HepG2 (cell line): Measurements from ENCODE around the gene PDZD7. TPM values are rescaled to one million over a fixed set of nuclear protein-coding genes. Genes with fewer than 3 reads are reported as not detected.
A peak's percentile ranks its signal among the peaks of the same experiment; 100 is the strongest.

Experiments used
- ADNP ChIP-seq: sonication (generic); formaldehyde crosslinking; IDR thresholded peaks from 2 replicates; pipeline ENCODE4 v1.4.0; 2020; ENCODE audit warnings: missing genetic modification reagents
- FOXM1 ChIP-seq: sonication (generic); formaldehyde crosslinking; IDR thresholded peaks from 2 replicates; pipeline ENCODE4 v1.5.0; 2020; ENCODE audit warnings: missing genetic modification reagents
- KLF16 ChIP-seq, 2 experiments: sonication (generic) in 1 of 2; formaldehyde crosslinking in 1 of 2; IDR thresholded peaks; 2 replicates each; pipeline versions ENCODE4 v1.6.1 to v1.8.0; 2016 to 2023; ENCODE audit warnings: missing genetic modification reagents in 2 of 2, missing compliant biosample characterization in 1 of 2
- MED1 ChIP-seq: sonication (generic); formaldehyde crosslinking; IDR thresholded peaks from 2 replicates; pipeline ENCODE4 v1.4.0; 2020; ENCODE audit warnings: missing genetic modification reagents
- PRPF4 ChIP-seq: fragments of 200-400 bp; formaldehyde crosslinking; IDR thresholded peaks from 2 replicates; pipeline ENCODE4 v1.6.1; 2016; ENCODE audit warnings: low read length, low read depth; ENCODE audit not compliant: poor library complexity, severe bottlenecking
- RBM39 ChIP-seq: fragments of 200-400 bp; formaldehyde crosslinking; IDR thresholded peaks from one replicate; pipeline ENCODE4 v1.6.1; 2018; ENCODE audit warnings: antibody characterized with exemption, mild to moderate bottlenecking, low read depth, low read length; ENCODE audit not compliant: poor library complexity, severe bottlenecking
- SIX4 ChIP-seq: sonication (generic); formaldehyde crosslinking; IDR thresholded peaks from 2 replicates; pipeline ENCODE4 v1.4.0; 2020; ENCODE audit warnings: missing genetic modification reagents
- SYNCRIP ChIP-seq: fragments of 200-400 bp; formaldehyde crosslinking; IDR thresholded peaks from 2 replicates; pipeline ENCODE4 v1.6.1; 2018; ENCODE audit warnings: mild to moderate bottlenecking, low read depth, low read length; ENCODE audit not compliant: insufficient read depth
- TP53 ChIP-seq: sonication (generic); formaldehyde crosslinking; conservative IDR thresholded peaks from 2 replicates; pipeline ENCODE4 v1.4.0; 2020; ENCODE audit warnings: missing genetic modification reagents
- ZKSCAN1 ChIP-seq: fragments of 150-350 bp; IDR thresholded peaks from 2 replicates; pipeline ENCODE4 v1.6.1; 2014; ENCODE audit warnings: low read length
- ZNF451 ChIP-seq: sonication (generic); formaldehyde crosslinking; IDR thresholded peaks from 2 replicates; pipeline ENCODE4 v1.5.0; 2020; ENCODE audit warnings: mild to moderate bottlenecking, missing genetic modification reagents
- ZNF629 ChIP-seq: sonication (generic); formaldehyde crosslinking; conservative IDR thresholded peaks from 2 replicates; pipeline ENCODE4 v1.5.0; 2020; ENCODE audit warnings: missing genetic modification reagents
- ZNF772 ChIP-seq: sonication (generic); formaldehyde crosslinking; IDR thresholded peaks from 2 replicates; pipeline ENCODE4 v1.5.0; 2020; ENCODE audit warnings: mild to moderate bottlenecking, missing genetic modification reagents
- polyA plus RNA-seq, 8 experiments: library from polyadenylated mRNA; depleted of rRNA in 3 of 8; stranded (reverse) in 7 of 8; unstranded in 1 of 8; fragments of >200 nt; fragmentation: Illumina TruSeq in 4 of 8; extraction: Trizol in 4 of 8; gene quantifications; 2 replicates each; pipeline versions ENCODE4 v1.2.1 to v1.2.3, GENCODE V29; 2011 to 2016; ENCODE audit warnings: low read depth in 4 of 8, missing spikeins in 1 of 8, mixed read lengths in 1 of 8; ENCODE audit not compliant: insufficient read depth in 1 of 8
- total RNA-seq, 5 experiments: library from RNA; depleted of rRNA; stranded (reverse); fragments of >200 nt; fragmentation: Illumina TruSeq; extraction: Trizol; gene quantifications; 2 replicates each; pipeline ENCODE4 v1.2.3, GENCODE V29; 2016; ENCODE audit warnings: low read depth in 1 of 5
- TF ChIP-seq, protein P1 (sequence below): sonication (generic); formaldehyde crosslinking; IDR thresholded peaks from 2 replicates; pipeline ENCODE4 v1.4.0; 2020; ENCODE audit warnings: missing genetic modification reagents, borderline replicate concordance
- TF ChIP-seq, protein P2 (sequence below): sonication (generic); formaldehyde crosslinking; IDR thresholded peaks from 2 replicates; pipeline ENCODE4 v1.4.0; 2020; ENCODE audit warnings: missing genetic modification reagents
- TF ChIP-seq, protein P3 (sequence below): sonication (generic); formaldehyde crosslinking; IDR thresholded peaks from 2 replicates; pipeline ENCODE4 v1.8.0; 2022; ENCODE audit warnings: missing genetic modification reagents, mild to moderate bottlenecking, moderate library complexity, borderline replicate concordance
- TF ChIP-seq, protein P4 (sequence below), 2 experiments: sonication (generic) in 1 of 2; formaldehyde crosslinking in 1 of 2; IDR thresholded peaks; 2 replicates each; pipeline versions ENCODE4 v1.5.1 to v1.6.1; 2011 to 2020; ENCODE audit warnings: borderline replicate concordance in 1 of 2, low read depth in 1 of 2, low read length in 1 of 2, mild to moderate bottlenecking in 1 of 2, missing genetic modification reagents in 1 of 2, moderate library complexity in 1 of 2
- TF ChIP-seq, protein P5 (sequence below): sonication (generic); formaldehyde crosslinking; IDR thresholded peaks from 2 replicates; pipeline ENCODE4 v1.4.0; 2020; ENCODE audit warnings: mild to moderate bottlenecking, missing genetic modification reagents, borderline replicate concordance

PDZD7 gene
- total and polyA plus RNA-seq, 2 of the 13 experiments (the other 11 are each of a cell fraction or from before 2014, with no cell fraction given), result 0.58 to 0.73 TPM

DNA sequence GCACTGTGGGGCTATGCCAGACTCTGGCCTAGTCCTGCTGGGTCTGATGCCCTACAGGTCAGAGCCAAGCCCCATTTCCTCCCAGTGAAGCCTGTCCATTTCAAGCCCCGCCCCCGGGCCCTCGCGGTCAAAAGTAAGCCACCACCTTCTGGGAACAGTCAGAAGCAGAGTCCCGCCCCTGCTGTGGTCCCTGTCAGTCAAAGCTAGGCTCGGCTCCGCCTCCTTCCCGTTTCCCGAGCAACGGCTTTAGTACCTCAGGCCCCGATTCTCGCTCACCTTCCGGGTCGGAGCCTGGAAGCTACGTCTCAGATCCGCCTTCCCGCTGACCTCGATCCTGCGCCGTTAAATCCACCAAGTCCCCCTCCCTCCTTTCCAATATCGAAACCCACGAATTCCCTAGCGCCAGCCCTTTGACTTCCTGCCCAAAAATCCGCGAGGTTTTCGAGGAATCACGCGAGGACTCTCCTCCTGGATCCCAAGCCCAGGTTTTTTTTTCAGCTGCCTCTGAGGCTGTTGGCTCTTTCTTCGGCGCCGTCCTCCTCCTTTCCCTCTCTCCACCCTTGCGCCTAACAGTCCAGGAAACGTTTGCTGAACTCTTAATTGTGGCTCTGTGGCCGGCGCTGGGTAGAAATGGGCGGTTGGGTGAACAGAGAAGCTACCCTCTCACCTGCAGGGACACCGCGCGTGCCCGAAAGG lies 11.9 kb upstream of the PDZD7 start (continued):
- no peak for TF ChIP-seq SYNCRIP
- TF ChIP-seq SIX4, result no peak
- TF ChIP-seq, protein P1, sequence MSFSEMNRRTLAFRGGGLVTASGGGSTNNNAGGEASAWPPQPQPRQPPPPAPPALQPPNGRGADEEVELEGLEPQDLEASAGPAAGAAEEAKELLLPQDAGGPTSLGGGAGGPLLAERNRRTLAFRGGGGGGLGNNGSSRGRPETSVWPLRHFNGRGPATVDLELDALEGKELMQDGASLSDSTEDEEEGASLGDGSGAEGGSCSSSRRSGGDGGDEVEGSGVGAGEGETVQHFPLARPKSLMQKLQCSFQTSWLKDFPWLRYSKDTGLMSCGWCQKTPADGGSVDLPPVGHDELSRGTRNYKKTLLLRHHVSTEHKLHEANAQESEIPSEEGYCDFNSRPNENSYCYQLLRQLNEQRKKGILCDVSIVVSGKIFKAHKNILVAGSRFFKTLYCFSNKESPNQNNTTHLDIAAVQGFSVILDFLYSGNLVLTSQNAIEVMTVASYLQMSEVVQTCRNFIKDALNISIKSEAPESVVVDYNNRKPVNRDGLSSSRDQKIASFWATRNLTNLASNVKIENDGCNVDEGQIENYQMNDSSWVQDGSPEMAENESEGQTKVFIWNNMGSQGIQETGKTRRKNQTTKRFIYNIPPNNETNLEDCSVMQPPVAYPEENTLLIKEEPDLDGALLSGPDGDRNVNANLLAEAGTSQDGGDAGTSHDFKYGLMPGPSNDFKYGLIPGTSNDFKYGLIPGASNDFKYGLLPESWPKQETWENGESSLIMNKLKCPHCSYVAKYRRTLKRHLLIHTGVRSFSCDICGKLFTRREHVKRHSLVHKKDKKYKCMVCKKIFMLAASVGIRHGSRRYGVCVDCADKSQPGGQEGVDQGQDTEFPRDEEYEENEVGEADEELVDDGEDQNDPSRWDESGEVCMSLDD (CRISPR knock-in tag), result no peak
- TF ChIP-seq, protein P2, sequence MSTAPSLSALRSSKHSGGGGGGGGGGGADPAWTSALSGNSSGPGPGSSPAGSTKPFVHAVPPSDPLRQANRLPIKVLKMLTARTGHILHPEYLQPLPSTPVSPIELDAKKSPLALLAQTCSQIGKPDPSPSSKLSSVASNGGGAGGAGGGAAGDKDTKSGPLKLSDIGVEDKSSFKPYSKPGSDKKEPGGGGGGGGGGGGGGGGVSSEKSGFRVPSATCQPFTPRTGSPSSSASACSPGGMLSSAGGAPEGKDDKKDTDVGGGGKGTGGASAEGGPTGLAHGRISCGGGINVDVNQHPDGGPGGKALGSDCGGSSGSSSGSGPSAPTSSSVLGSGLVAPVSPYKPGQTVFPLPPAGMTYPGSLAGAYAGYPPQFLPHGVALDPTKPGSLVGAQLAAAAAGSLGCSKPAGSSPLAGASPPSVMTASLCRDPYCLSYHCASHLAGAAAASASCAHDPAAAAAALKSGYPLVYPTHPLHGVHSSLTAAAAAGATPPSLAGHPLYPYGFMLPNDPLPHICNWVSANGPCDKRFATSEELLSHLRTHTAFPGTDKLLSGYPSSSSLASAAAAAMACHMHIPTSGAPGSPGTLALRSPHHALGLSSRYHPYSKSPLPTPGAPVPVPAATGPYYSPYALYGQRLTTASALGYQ, result no peak
- no peak for TF ChIP-seq ZNF451 (CRISPR knock-in tag)
- no peak for TF ChIP-seq FOXM1 (CRISPR knock-in tag)
- TF ChIP-seq ADNP (CRISPR knock-in tag), result no peak
- TF ChIP-seq KLF16 (CRISPR knock-in tag; IDR thresholded peaks at IDR 0.05), result no peak
- TF ChIP-seq MED1 (CRISPR knock-in tag), result no peak
- TF ChIP-seq PRPF4, result no peak
- TF ChIP-seq ZNF772 (CRISPR knock-in tag), result peak; percentile 29; the same call in 1 of the 2 replicates
- TF ChIP-seq, protein P3, sequence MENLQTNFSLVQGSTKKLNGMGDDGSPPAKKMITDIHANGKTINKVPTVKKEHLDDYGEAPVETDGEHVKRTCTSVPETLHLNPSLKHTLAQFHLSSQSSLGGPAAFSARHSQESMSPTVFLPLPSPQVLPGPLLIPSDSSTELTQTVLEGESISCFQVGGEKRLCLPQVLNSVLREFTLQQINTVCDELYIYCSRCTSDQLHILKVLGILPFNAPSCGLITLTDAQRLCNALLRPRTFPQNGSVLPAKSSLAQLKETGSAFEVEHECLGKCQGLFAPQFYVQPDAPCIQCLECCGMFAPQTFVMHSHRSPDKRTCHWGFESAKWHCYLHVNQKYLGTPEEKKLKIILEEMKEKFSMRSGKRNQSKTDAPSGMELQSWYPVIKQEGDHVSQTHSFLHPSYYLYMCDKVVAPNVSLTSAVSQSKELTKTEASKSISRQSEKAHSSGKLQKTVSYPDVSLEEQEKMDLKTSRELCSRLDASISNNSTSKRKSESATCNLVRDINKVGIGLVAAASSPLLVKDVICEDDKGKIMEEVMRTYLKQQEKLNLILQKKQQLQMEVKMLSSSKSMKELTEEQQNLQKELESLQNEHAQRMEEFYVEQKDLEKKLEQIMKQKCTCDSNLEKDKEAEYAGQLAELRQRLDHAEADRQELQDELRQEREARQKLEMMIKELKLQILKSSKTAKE, result no peak
- TF ChIP-seq, protein P4, sequence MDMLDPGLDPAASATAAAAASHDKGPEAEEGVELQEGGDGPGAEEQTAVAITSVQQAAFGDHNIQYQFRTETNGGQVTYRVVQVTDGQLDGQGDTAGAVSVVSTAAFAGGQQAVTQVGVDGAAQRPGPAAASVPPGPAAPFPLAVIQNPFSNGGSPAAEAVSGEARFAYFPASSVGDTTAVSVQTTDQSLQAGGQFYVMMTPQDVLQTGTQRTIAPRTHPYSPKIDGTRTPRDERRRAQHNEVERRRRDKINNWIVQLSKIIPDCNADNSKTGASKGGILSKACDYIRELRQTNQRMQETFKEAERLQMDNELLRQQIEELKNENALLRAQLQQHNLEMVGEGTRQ (IDR thresholded peaks at IDR 0.05; ENCODE audit: low read depth, low read length), result no peak
- TF ChIP-seq, protein P4 (CRISPR knock-in tag; IDR thresholded peaks at IDR 0.05; ENCODE audit: borderline replicate concordance), result no peak
- TF ChIP-seq ZNF629, result no peak
- no peak for TF ChIP-seq RBM39
- TF ChIP-seq, protein P5, sequence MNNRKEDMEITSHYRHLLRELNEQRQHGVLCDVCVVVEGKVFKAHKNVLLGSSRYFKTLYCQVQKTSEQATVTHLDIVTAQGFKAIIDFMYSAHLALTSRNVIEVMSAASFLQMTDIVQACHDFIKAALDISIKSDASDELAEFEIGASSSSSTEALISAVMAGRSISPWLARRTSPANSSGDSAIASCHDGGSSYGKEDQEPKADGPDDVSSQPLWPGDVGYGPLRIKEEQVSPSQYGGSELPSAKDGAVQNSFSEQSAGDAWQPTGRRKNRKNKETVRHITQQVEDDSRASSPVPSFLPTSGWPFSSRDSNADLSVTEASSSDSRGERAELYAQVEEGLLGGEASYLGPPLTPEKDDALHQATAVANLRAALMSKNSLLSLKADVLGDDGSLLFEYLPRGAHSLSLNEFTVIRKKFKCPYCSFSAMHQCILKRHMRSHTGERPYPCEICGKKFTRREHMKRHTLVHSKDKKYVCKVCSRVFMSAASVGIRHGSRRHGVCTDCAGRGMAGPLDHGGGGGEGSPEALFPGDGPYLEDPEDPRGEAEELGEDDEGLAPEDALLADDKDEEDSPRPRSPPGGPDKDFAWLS, result no peak
- no peak for TF ChIP-seq ZKSCAN1
- TF ChIP-seq TP53 (CRISPR knock-in tag), result no peak
